ENCODE results near the gene GPD2. TPM values are rescaled to one million over a fixed set of nuclear protein-coding genes. Genes with fewer than 3 reads are reported as not detected.

Gene GPD2
- total and polyA plus RNA-seq, 2 donors (not counting 1 experiment from before 2014, with no cell fraction given), result 5.1 to 26.8 TPM

DNA sequence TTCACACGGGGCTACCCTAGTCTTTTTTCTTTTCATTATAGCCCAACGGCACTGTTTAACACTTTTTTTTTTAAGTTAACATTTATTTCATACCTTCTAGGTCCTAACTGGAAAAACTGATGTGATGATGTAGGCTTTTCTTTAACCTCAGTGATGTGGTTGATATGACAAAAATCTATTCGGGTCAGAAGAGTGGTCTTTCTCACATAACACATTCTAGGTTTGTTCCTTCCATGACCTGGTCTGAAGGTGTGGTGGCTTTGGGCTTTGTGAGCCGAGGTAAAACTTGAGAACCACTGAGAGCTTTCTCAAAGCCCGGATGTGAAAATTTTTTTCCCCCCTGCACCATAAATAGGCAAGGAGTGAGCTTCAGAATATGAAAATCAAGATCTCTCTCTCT lies 44.2 kb downstream of the GPD2 start:
- Mint-ChIP-seq H3K9me3 (ENCODE audit: insufficient read depth) (no peaks in the 10 kb centered on the region), H3K27me3 (no peaks in the 10 kb centered on the region), H3K4me1 (peaks cover 6% of the 10 kb centered on the region), H3K4me3 (no peak overlapping the region), H3K27ac (no peak overlapping the region)
- H3K9me3 ChIP-seq (ENCODE audit: control extremely low read depth in 1 of 3, control insufficient read depth in 2 of 3, insufficient read depth in 1 of 3, low read length in 2 of 3), result no peaks in the 10 kb centered on the region
- intact Hi-C loops (cut with micrococcal nuclease), result no loop called here
- ATAC-seq (ENCODE audit: low read depth), result no peak
- H3K4me2 ChIP-seq (replicated peaks; ENCODE audit: low read depth, low read length, poor library complexity, severe bottlenecking), result no peak overlapping the region
- no peak overlapping the region for H3K9ac ChIP-seq (ENCODE audit: low read length)
- WGBS (ENCODE audit: insufficient coverage), result no CpG with 5 or more reads among the region's 5 CpGs
- POLR2A ChIA-PET, result interaction anchor here (0.6 kb wide), 1 partner anchor 64 kb away, joined by 5 read pairs; no protein-coding TSS in a partner anchor
- no peak for DNase-seq
- H3K4me3 ChIP-seq (ENCODE audit: control extremely low read depth in 1 of 5, extremely low read depth in 1 of 5, insufficient read depth in 1 of 5, low read depth in 2 of 5, low read length in 4 of 5), result no peak overlapping the region
- no peaks in the 10 kb centered on the region for H3K4me1 ChIP-seq (ENCODE audit: control insufficient read depth in 2 of 2, insufficient read depth in 2 of 2, low read length in 2 of 2)
- no peaks in the 10 kb centered on the region for H3K27me3 ChIP-seq (replicated peaks in 1 of 4; ENCODE audit: control extremely low read depth in 1 of 4, control insufficient read depth in 3 of 4, insufficient read depth in 4 of 4, low read length in 3 of 4)
- CTCF ChIA-PET, result interaction anchor here (1.3 kb wide), 1 partner anchor 145 kb away, joined by 6 read pairs; no protein-coding TSS in a partner anchor
- TF ChIP-seq, protein P1, sequence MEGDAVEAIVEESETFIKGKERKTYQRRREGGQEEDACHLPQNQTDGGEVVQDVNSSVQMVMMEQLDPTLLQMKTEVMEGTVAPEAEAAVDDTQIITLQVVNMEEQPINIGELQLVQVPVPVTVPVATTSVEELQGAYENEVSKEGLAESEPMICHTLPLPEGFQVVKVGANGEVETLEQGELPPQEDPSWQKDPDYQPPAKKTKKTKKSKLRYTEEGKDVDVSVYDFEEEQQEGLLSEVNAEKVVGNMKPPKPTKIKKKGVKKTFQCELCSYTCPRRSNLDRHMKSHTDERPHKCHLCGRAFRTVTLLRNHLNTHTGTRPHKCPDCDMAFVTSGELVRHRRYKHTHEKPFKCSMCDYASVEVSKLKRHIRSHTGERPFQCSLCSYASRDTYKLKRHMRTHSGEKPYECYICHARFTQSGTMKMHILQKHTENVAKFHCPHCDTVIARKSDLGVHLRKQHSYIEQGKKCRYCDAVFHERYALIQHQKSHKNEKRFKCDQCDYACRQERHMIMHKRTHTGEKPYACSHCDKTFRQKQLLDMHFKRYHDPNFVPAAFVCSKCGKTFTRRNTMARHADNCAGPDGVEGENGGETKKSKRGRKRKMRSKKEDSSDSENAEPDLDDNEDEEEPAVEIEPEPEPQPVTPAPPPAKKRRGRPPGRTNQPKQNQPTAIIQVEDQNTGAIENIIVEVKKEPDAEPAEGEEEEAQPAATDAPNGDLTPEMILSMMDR (IDR thresholded peaks at IDR 0.05), result no peak
- no peak for TF ChIP-seq EZH2 (IDR thresholded peaks at IDR 0.05; ENCODE audit: borderline replicate concordance, insufficient read depth, low read depth, low read length, poor library complexity, severe bottlenecking)
- H4K20me1 ChIP-seq (ENCODE audit: control insufficient read depth, insufficient read depth, low read length, poor library complexity, severe bottlenecking), result no peaks in the 10 kb centered on the region
- peaks cover 5 to 9% of the 10 kb centered on the region in 2 experiments for H3K36me3 ChIP-seq (replicated peaks in 1 of 2; ENCODE audit: control extremely low read depth in 1 of 2, control insufficient read depth in 1 of 2, extremely low read depth in 1 of 2, insufficient read depth in 2 of 2, low read length in 1 of 2)
- H2AFZ ChIP-seq (ENCODE audit: insufficient read depth, low read depth, low read length, poor library complexity, severe bottlenecking), result no peak overlapping the region
- H3K27ac ChIP-seq (ENCODE audit: low read length in 2 of 2), result no peak overlapping the region
- H3K79me2 ChIP-seq (ENCODE audit: control insufficient read depth, insufficient read depth, low read length), result no peaks in the 10 kb centered on the region

DNA sequence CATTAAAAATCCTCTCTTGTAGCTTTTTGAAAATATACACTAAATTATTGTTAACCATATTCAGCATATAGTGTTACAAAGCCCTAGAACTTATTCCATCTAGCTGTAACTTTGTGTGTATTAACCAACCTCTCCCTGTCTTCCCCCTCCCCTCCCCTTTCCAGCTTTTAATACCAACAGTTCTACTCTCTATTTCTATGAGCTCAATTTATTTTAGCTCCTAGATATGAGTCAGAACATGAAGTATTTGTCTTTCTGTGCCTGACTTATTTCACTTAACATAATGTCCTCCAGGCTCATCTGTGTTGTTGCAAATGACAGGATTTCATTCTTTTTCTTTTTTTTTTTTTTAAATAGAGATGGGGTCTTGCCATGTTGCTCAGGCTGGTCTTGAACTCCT lies 45.1 kb downstream of the GPD2 start:
- no peak overlapping the region for H3K9ac ChIP-seq (ENCODE audit: low read length)
- peaks cover 5 to 9% of the 10 kb centered on the region in 2 experiments for H3K36me3 ChIP-seq (replicated peaks in 1 of 2; ENCODE audit: control extremely low read depth in 1 of 2, control insufficient read depth in 1 of 2, extremely low read depth in 1 of 2, insufficient read depth in 2 of 2, low read length in 1 of 2)
- no peak overlapping the region for H3K27ac Mint-ChIP-seq
- H2AFZ ChIP-seq (ENCODE audit: insufficient read depth, low read depth, low read length, poor library complexity, severe bottlenecking), result no peak overlapping the region
- ChIA-PET CTCF (interaction anchor here (1.3 kb wide), 1 partner anchor 146 kb away, joined by 6 read pairs; no protein-coding TSS in a partner anchor), POLR2A (no interaction called here)
- no peak overlapping the region for H3K4me3 Mint-ChIP-seq
- H3K9me3 Mint-ChIP-seq (ENCODE audit: insufficient read depth), result no peaks in the 10 kb centered on the region
- no peaks in the 10 kb centered on the region for H3K27me3 Mint-ChIP-seq
- no peaks in the 10 kb centered on the region for H3K79me2 ChIP-seq (ENCODE audit: control insufficient read depth, insufficient read depth, low read length)
- no peaks in the 10 kb centered on the region for H4K20me1 ChIP-seq (ENCODE audit: control insufficient read depth, insufficient read depth, low read length, poor library complexity, severe bottlenecking)
- no peak for DNase-seq
- H3K4me1 ChIP-seq (ENCODE audit: control insufficient read depth in 2 of 2, insufficient read depth in 2 of 2, low read length in 2 of 2), result no peaks in the 10 kb centered on the region
- H3K4me3 ChIP-seq (ENCODE audit: control extremely low read depth in 1 of 5, extremely low read depth in 1 of 5, insufficient read depth in 1 of 5, low read depth in 2 of 5, low read length in 4 of 5), result no peak overlapping the region
- no peak for TF ChIP-seq EZH2 (IDR thresholded peaks at IDR 0.05; ENCODE audit: borderline replicate concordance, insufficient read depth, low read depth, low read length, poor library complexity, severe bottlenecking)
- TF ChIP-seq, protein P1 (IDR thresholded peaks at IDR 0.05), result no peak
- ATAC-seq (ENCODE audit: low read depth), result no peak
- no peaks in the 10 kb centered on the region for H3K27me3 ChIP-seq (replicated peaks in 1 of 4; ENCODE audit: control extremely low read depth in 1 of 4, control insufficient read depth in 3 of 4, insufficient read depth in 4 of 4, low read length in 3 of 4)
- no peaks in the 10 kb centered on the region for H3K9me3 ChIP-seq (ENCODE audit: control extremely low read depth in 1 of 3, control insufficient read depth in 2 of 3, insufficient read depth in 1 of 3, low read length in 2 of 3)
- H3K4me1 Mint-ChIP-seq, result peaks cover 6% of the 10 kb centered on the region
- H3K4me2 ChIP-seq (replicated peaks; ENCODE audit: low read depth, low read length, poor library complexity, severe bottlenecking), result no peak overlapping the region
- intact Hi-C loops (cut with micrococcal nuclease), result no loop called here
- H3K27ac ChIP-seq (ENCODE audit: low read length in 2 of 2), result no peak overlapping the region
